Glutamatergic neuron (in vitro differentiated cells): Measurements from ENCODE around the gene TNS3. TPM values are rescaled to one million over a fixed set of nuclear protein-coding genes. Genes with fewer than 3 reads are reported as not detected.

Source experiments
- DNase-seq: peaks from one replicate; pipeline ENCODE4 v3.0.0; 2022
- H3K27ac Mint-ChIP-seq: one replicate; pipeline ENCODE4 v1.8.0; 2020; ENCODE audit warnings: mild to moderate bottlenecking, mixed read lengths, inconsistent platforms; ENCODE audit not compliant: unreplicated experiment
- H3K27me3 Mint-ChIP-seq: one replicate; pipeline ENCODE4 v1.8.0; 2020; ENCODE audit warnings: mild to moderate bottlenecking, moderate library complexity, mixed read lengths, inconsistent platforms; ENCODE audit not compliant: unreplicated experiment
- H3K36me3 Mint-ChIP-seq: one replicate; pipeline ENCODE4 v1.8.0; 2020; ENCODE audit warnings: mild to moderate bottlenecking, mixed read lengths, inconsistent platforms; ENCODE audit not compliant: unreplicated experiment
- H3K4me1 Mint-ChIP-seq: one replicate; pipeline ENCODE4 v1.8.0; 2020; ENCODE audit warnings: mild to moderate bottlenecking, low read depth, mixed read lengths, inconsistent platforms; ENCODE audit not compliant: unreplicated experiment
- H3K4me3 Mint-ChIP-seq: one replicate; pipeline ENCODE4 v1.8.0; 2020; ENCODE audit warnings: mild to moderate bottlenecking, mixed read lengths, inconsistent platforms; ENCODE audit not compliant: unreplicated experiment
- H3K9me3 Mint-ChIP-seq: one replicate; pipeline ENCODE4 v1.8.0; 2020; ENCODE audit warnings: mild to moderate bottlenecking, moderate library complexity, mixed read lengths, inconsistent platforms; ENCODE audit not compliant: unreplicated experiment
- CTCF ChIP-seq: fragments of 200-600 bp; sonication (generic); IDR thresholded peaks from one replicate; pipeline ENCODE4 v1.5.0; 2021; ENCODE audit not compliant: partially characterized antibody, unreplicated experiment
- total RNA-seq: library from RNA; stranded (reverse); fragmentation: NEBNext Ultra II Directional; extraction: Animal tissue kit (Norgen Biotek cat#: 25700); gene quantifications from one replicate; pipeline ENCODE4 v1.2.1, GENCODE V29; 2021; ENCODE audit not compliant: unreplicated experiment

The TNS3 gene
- total RNA-seq, 1 donor from 2014 or later = 3.8 TPM

- H3K36me3 Mint-ChIP-seq = no peaks in the 10 kb centered on the region
- peaks cover 6% of the 10 kb centered on the region for H3K27me3 Mint-ChIP-seq
- H3K9me3 Mint-ChIP-seq = no peaks in the 10 kb centered on the region
- H3K4me1 Mint-ChIP-seq = peaks cover 15% of the 10 kb centered on the region
- TF ChIP-seq CTCF = no peak
- H3K27ac Mint-ChIP-seq = no peak overlapping the region
- H3K4me3 Mint-ChIP-seq = no peak overlapping the region
- no peak for DNase-seq
These were observed 243.9 kb downstream of the TNS3 start for GRCh38 chr7:47338026-47338425.

GRCh38 chr7:47337531-47337930 is 244.4 kb downstream of the TNS3 start:
- DNase-seq = no peak
- Mint-ChIP-seq H3K4me1 (peaks cover 17% of the 10 kb centered on the region), H3K27me3 (peaks cover 6% of the 10 kb centered on the region), H3K36me3 (no peaks in the 10 kb centered on the region), H3K9me3 (no peaks in the 10 kb centered on the region), H3K27ac (no peak overlapping the region), H3K4me3 (no peak overlapping the region)
- no peak for TF ChIP-seq CTCF

- H3K9me3 Mint-ChIP-seq = no peaks in the 10 kb centered on the region
- H3K4me1 Mint-ChIP-seq = peaks cover 15% of the 10 kb centered on the region
- H3K4me3 Mint-ChIP-seq = no peak overlapping the region
- H3K36me3 Mint-ChIP-seq = no peaks in the 10 kb centered on the region
- H3K27ac Mint-ChIP-seq = no peak overlapping the region
- H3K27me3 Mint-ChIP-seq = peaks cover 4% of the 10 kb centered on the region
- TF ChIP-seq CTCF = no peak
- DNase-seq = no peak
These were observed 245.2 kb downstream of the TNS3 start for GRCh38 chr7:47336472-47337425.

- no peak for TF ChIP-seq CTCF
- Mint-ChIP-seq H3K27me3 (peaks cover 3% of the 10 kb centered on the region), H3K4me1 (peaks cover 13% of the 10 kb centered on the region), H3K9me3 (no peaks in the 10 kb centered on the region), H3K4me3 (no peak overlapping the region), H3K36me3 (no peaks in the 10 kb centered on the region), H3K27ac (peak overlapping the region; percentile 19)
- DNase-seq = no peak
These were observed 246.1 kb downstream of the TNS3 start for GRCh38 chr7:47335557-47336471.
